Tibial artery (tissue), 4 donors: ENCODE results near the gene DKK3.

Source experiments
- DNase-seq, 2 donors: peaks; one replicate each; pipeline ENCODE4 v3.0.0-alpha.2; 2019
- H3K27ac ChIP-seq, 2 donors: fragments of 200-600 bp; sonication (generic) in 1 of 2; 1 replicate in 1 of 2; 2 replicates in 1 of 2; pipeline ENCODE4 v1.5.1; 2018 to 2019; ENCODE audit warnings: mild to moderate bottlenecking in 1 of 2
- H3K27me3 ChIP-seq, 2 donors: fragments of 200-600 bp; sonication (generic) in 1 of 2; one replicate each; pipeline versions ENCODE4 v1.5.1 to v1.6.0; 2016 to 2019
- H3K36me3 ChIP-seq, 3 donors: fragments of 200-600 bp; sonication (generic) in 2 of 3; one replicate each; pipeline ENCODE4 v1.5.1; 2016 to 2019; ENCODE audit warnings: mild to moderate bottlenecking in 2 of 3
- H3K4me1 ChIP-seq, 4 donors: fragments of 200-600 bp; sonication (generic) in 2 of 4; 1 replicate in 3 of 4; 2 replicates in 1 of 4; pipeline ENCODE4 v1.5.1; 2016 to 2019
- H3K4me3 ChIP-seq, 2 donors: fragments of 200-600 bp; sonication (generic) in 1 of 2; 1 replicate in 1 of 2; 2 replicates in 1 of 2; pipeline ENCODE4 v1.5.1; 2018 to 2019; ENCODE audit warnings: mild to moderate bottlenecking in 2 of 2
- H3K9me3 ChIP-seq, 3 donors: fragments of 200-600 bp; sonication (generic) in 1 of 3; one replicate each; pipeline ENCODE4 v1.5.1; 2016 to 2019
- intact Hi-C: fragments of 100-400 bp; cut with DNase I; formaldehyde crosslinking; loops from one replicate; pipeline ENCODE4 v1.15.0; 2023; ENCODE audit warnings: low total_unique reads
- TF ChIP-seq, protein P1 (sequence below), 2 experiments: fragments of 200-600 bp in 1 of 2; fragments of 450-650 bp in 1 of 2; IDR thresholded peaks; one replicate each; pipeline ENCODE4 v1.5.1; 2017 to 2019; ENCODE audit warnings: antibody characterized with exemption in 2 of 2, mild to moderate bottlenecking in 1 of 2, moderate library complexity in 1 of 2

DKK3 gene

GRCh38 chr11:11958403-11959231, 49.8 kb downstream of the DKK3 start:
- Histone ChIP-seq H3K4me3 (no peak overlapping the region), H3K4me1 (no peaks in the 10 kb centered on the region), H3K27ac (no peak overlapping the region), H3K36me3 (peaks cover 43 to 59% (median 52%) of the 10 kb centered on the region in 3 donors), H3K27me3 (no peaks in the 10 kb centered on the region), H3K9me3 (no peaks in the 10 kb centered on the region)
- TF ChIP-seq, protein P1, sequence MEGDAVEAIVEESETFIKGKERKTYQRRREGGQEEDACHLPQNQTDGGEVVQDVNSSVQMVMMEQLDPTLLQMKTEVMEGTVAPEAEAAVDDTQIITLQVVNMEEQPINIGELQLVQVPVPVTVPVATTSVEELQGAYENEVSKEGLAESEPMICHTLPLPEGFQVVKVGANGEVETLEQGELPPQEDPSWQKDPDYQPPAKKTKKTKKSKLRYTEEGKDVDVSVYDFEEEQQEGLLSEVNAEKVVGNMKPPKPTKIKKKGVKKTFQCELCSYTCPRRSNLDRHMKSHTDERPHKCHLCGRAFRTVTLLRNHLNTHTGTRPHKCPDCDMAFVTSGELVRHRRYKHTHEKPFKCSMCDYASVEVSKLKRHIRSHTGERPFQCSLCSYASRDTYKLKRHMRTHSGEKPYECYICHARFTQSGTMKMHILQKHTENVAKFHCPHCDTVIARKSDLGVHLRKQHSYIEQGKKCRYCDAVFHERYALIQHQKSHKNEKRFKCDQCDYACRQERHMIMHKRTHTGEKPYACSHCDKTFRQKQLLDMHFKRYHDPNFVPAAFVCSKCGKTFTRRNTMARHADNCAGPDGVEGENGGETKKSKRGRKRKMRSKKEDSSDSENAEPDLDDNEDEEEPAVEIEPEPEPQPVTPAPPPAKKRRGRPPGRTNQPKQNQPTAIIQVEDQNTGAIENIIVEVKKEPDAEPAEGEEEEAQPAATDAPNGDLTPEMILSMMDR (IDR thresholded peaks at IDR 0.05), result no peak
- intact Hi-C loops, result no loop called here
- DNase-seq, result no peak

DNA sequence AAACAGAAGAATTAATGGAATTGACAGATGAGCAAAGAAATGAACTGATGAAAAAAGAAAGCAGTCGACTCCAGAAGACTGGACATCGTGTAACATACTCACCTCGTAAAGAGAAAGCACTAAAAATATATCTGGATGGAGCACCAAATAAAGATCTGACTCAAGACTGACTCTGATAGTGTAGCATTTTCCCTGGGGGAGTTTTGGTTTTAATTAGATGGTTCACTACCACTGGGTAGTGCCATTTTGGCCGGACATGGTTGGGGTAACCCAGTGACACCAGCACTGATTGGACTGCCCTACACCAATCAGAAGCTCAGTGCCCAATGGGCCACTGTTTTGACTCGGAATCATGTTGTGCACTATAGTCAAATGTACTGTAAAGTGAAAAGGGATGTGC, 52.4 kb downstream of the DKK3 start:
- intact Hi-C loops, result no loop called here
- Histone ChIP-seq H3K9me3 (no peaks in the 10 kb centered on the region), H3K4me1 (no peaks in the 10 kb centered on the region), H3K36me3 (peaks cover 58 to 72% (median 61%) of the 10 kb centered on the region in 3 donors), H3K27me3 (no peaks in the 10 kb centered on the region), H3K27ac (no peak overlapping the region), H3K4me3 (no peak overlapping the region)
- TF ChIP-seq, protein P1 (IDR thresholded peaks at IDR 0.05), result no peak
- no peak for DNase-seq

GRCh38 chr11:11952036-11952435, 56.4 kb downstream of the DKK3 start:
- H3K27me3 ChIP-seq, result no peaks in the 10 kb centered on the region
- TF ChIP-seq, protein P1 (IDR thresholded peaks at IDR 0.05), result no peak
- no peak for DNase-seq
- no peaks in the 10 kb centered on the region for H3K4me1 ChIP-seq
- peaks cover 56 to 85% (median 58%) of the 10 kb centered on the region in 3 donors for H3K36me3 ChIP-seq
- no peak overlapping the region for H3K4me3 ChIP-seq
- H3K27ac ChIP-seq, result no peak overlapping the region
- intact Hi-C loops, result no loop called here
- H3K9me3 ChIP-seq, result no peaks in the 10 kb centered on the region

- TF ChIP-seq, protein P1 (IDR thresholded peaks at IDR 0.05), result no peak
- intact Hi-C loops, result no loop called here
- no peaks in the 10 kb centered on the region for H3K27me3 ChIP-seq
These were observed 58.9 kb downstream of the DKK3 start for GRCh38 chr11:11949482-11949881.

GRCh38 chr11:11948242-11948947, 60.0 kb downstream of the DKK3 start:
- H3K36me3 ChIP-seq, result peaks cover 29 to 48% (median 36%) of the 10 kb centered on the region in 3 donors
- intact Hi-C loops, result no loop called here
- no peak overlapping the region for H3K4me3 ChIP-seq
- H3K27ac ChIP-seq, result no peak overlapping the region
- DNase-seq, result no peak
- no peaks in the 10 kb centered on the region for H3K27me3 ChIP-seq
- H3K9me3 ChIP-seq, result no peaks in the 10 kb centered on the region
- TF ChIP-seq, protein P1 (IDR thresholded peaks at IDR 0.05), result no peak
- H3K4me1 ChIP-seq, result peaks cover 0 to 3% (median 0%) of the 10 kb centered on the region in 4 donors

More at GRCh38 chr11:11949482-11949881, 58.9 kb downstream of the DKK3 start:
- no peak for DNase-seq
- Histone ChIP-seq H3K9me3 (no peaks in the 10 kb centered on the region), H3K4me3 (no peak overlapping the region), H3K27ac (no peak overlapping the region), H3K4me1 (no peaks in the 10 kb centered on the region), H3K36me3 (peaks cover 32 to 59% (median 37%) of the 10 kb centered on the region in 3 donors)
